HG02642 (cell line): ENCODE results near the gene ADORA3.

Source experiments
- ATAC-seq: cut with Tn5 transposase; IDR thresholded peaks from one replicate; pipeline ENCODE4 v1.9.1; 2021; ENCODE audit warnings: mild to moderate bottlenecking; ENCODE audit not compliant: unreplicated experiment, poor library complexity

ADORA3 gene

DNA sequence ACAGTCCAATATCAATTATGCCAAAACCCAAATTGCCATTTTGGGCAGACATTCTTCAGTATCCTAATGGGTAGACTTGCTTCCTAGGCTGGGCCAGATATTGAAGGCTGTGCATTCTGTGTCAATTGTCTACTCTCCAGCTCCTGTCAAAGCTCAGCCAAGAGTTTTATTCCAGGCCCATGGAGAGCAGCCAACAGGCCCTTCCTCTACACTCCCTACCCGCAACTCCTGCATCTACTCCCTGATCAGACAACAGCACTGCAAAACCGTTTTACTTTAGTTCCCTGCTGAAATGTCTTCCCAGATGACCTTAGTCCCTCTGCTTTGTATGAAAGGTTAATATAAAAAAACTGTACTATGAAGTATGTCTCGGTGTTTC is 6.6 kb upstream of the ADORA3 start:
- ATAC-seq, result no peak

DNA sequence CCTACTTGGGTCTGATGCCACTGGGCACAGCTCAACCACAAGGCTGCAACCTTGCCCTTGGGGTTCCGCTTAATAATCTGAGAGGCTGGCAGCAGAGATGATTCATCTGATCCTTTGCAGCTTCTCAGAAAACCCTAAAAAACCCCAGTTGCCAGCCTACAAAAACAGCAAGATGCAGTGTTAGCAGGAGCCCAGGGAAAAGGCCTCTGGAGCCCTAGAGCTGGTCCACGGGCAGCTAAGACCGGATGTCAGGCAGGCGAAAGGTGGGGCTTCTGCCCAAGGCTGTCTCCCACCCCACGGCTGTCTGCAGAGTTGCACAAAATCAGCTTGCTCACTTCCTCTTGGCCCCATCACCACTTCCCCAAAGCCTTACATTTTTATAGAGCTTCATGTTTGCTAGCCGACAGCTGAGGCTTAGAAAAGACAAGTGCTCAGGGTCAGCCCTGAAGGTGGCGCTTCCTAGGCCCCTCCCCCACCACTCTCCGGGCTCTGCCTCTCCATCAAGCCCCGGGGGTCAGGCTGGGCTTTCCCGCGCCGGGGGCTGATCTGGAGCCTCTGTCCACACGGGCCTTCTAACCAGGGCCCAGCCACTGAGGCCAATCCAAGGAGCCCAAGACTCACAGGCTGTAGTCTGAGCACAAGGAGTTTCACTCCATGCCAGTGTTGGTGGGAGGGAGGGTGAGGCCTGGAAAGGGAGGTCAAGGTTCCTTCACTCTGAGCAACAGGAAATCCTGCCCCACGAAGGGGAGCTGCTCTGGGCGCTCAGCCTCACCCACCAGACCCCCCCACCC is 4.2 kb upstream of the ADORA3 start:
- peak; percentile 46 for ATAC-seq

- ATAC-seq, result no peak
Observed at GRCh38 chr1:111506561-111506960, 3.1 kb upstream of the ADORA3 start.

GRCh38 chr1:111505641-111506119 is 2.2 kb upstream of the ADORA3 start:
- ATAC-seq, result peak; percentile 63

- no peak for ATAC-seq
Observed at GRCh38 chr1:111504097-111504496, 664 bp upstream of the ADORA3 start.

DNA sequence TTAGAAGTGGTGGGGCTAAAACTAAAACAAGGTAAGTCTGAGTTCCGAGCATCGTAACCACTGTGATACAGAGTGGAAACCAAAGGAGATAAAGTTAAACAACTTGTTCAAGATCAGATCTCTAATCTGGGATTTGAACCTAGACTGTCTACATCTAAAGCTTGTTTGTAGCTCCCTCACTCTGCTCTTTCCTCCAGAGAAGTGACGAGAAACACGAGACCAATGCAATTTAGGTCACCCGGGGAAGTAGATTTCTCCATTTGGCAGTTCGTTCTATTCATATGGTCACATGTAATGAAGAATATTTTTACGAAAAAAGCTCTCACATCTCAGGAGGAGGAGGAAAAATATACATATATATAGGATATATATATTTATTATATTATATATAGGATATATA is 1.8 kb downstream of the ADORA3 start:
- no peak for ATAC-seq

DNA sequence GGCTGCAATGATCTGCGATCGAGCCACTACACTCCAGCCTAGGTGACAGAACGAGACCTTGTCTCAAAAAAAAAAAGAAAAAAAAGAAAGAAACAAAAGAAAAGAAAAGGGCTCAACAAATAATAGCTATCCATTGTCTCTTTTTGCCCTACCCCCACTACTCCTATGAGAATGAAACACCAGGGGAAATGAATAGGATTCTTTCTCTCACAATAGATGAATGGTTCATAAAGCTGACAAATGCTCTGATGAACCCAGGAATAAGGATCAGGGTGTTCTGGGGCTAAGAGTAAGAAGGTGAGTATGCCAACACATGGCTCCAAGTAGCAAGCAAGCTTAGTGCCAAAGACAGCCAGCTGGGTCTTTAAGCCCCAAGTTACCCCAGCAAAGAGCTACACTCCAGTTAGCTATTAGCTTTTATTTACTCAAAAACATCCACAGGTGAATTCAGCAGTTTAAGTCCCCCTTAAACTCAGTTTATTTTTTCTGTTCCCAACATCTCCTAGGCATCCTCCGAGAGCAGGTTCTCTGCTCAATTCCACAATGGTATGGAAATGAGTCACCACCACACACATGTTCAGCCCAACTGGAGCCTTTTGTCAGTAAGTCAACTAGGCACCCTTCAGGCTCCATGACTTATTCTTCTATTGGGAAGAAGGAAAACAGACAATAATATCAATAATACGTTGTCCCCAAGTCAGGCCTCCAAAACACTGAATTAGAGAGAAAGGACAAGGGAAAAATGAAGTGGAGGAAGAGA is 4.2 kb downstream of the ADORA3 start:
- no peak for ATAC-seq

- no peak for ATAC-seq
Observed at GRCh38 chr1:111497592-111497991, 5.8 kb downstream of the ADORA3 start.

DNA sequence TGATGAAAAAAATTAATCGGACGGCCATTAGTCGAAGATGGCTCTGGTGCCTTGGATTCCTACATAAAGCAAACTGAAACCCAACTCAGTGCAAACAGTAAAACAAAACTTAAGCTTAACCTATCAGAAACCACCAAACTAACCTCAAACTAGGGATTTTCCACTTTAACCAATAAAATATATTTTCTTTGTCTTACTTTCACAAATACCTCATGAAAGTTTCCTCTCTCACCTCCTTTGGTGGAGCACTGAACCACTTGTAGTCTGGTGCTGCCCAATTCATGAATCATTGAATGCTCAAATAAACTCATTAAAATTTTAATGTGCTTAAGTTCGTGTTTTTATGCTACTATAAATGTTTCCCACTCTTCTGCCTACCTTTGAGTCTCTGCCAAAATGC is 7.0 kb downstream of the ADORA3 start:
- no peak for ATAC-seq

GRCh38 chr1:111491070-111491469 is 12.4 kb downstream of the ADORA3 start:
- ATAC-seq, result no peak

- no peak for ATAC-seq
Observed at GRCh38 chr1:111490220-111490619, 13.2 kb downstream of the ADORA3 start.

- ATAC-seq, result no peak
Observed at GRCh38 chr1:111489604-111490003, 13.8 kb downstream of the ADORA3 start.

DNA sequence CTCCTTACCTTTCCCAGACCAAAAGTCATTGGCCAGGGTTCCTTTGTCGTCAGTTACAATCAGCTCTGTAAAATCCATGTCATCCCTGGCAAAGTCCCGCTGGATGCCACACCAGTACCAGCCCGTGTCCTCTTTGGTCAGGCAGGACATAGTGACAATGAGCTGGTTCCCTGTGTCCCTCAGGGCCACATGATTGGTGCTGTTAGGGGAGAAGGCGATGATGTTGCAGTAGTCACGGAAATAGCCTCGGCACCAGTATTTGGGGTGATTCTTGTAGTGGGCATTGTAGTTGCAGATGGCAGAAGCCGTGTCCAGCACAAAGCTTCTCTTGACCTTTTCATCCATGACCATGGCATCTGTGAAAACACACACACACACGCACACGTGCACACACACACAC is 14.8 kb downstream of the ADORA3 start:
- no peak for ATAC-seq

DNA sequence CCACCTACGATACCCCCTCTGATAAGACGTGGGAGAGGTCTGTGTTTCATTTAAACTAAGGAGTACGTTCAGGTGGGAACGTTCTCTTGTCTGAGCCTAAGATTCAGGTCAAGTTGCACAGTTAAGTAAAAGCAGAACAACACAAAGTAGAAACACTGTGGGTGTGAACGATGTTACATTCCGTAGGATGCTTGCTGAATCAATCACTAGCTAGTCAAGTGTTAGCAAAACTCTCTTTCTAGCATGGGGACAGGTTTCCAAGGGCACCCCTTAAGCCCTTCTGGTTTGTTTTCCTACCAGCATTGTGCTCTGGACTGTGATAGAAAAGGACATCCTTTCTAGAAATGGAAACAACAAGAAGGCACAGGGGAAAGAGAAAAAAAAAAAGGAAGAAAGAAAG is 16.3 kb downstream of the ADORA3 start:
- no peak for ATAC-seq

DNA sequence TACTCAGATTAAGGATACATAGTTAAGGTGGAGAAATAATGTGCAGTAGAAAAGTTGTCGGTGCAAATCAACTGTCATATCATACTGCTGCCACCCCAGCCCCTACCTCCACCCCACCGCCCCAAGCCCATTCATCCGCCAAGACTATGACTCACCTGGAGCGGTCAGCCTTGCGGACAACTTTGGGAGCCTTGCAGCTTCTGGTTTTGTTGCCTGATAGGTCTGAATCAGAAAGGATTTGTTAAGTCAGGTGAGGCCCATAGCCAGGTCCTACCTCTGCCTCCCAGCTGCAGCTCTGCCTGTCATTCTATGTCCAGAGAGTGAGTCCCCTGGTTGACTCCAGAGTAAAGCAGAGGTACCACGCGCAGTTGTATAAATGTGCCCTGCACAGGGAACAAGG is 17.0 kb downstream of the ADORA3 start:
- no peak for ATAC-seq

- ATAC-seq, result no peak
Observed at GRCh38 chr1:111484391-111485026, 18.9 kb downstream of the ADORA3 start.

DNA sequence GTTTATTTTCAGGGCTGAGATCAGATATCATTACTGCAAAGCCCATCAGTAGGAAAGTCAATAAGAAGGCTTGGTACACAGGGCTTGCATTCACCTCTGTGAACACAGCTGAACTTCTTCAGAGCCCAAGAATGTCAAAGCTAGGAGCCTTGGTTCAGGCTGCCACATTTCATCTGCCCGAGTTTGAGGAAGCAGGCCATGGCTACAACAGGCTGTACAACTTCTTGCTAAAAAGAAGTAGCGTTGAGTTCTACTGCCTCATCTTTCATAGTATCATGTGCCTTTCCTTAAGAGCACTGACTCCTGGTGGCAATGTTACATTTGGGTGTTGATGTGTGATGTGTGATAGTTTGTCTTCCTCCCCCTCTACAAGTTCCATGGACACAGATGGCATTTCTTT is 19.6 kb downstream of the ADORA3 start:
- no peak for ATAC-seq

DNA sequence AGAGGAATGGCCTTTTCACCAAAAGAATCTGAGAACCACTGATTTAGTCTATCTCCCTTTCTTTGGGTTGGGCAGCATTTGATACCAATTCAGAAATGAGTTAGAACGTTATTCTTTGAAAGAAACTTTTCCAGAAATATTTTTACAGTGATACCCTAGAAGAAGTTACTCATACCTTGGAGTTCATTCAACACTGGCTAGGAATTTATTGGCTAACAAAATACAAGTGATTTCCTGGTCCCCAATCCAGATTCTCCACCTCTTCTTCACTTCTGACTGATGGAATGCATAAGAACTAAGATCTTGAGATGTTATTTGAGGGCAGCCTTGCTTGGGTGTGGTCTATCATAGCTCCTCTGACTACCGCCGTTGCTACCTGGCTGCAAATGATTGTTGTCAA is 20.3 kb downstream of the ADORA3 start:
- no peak for ATAC-seq

DNA sequence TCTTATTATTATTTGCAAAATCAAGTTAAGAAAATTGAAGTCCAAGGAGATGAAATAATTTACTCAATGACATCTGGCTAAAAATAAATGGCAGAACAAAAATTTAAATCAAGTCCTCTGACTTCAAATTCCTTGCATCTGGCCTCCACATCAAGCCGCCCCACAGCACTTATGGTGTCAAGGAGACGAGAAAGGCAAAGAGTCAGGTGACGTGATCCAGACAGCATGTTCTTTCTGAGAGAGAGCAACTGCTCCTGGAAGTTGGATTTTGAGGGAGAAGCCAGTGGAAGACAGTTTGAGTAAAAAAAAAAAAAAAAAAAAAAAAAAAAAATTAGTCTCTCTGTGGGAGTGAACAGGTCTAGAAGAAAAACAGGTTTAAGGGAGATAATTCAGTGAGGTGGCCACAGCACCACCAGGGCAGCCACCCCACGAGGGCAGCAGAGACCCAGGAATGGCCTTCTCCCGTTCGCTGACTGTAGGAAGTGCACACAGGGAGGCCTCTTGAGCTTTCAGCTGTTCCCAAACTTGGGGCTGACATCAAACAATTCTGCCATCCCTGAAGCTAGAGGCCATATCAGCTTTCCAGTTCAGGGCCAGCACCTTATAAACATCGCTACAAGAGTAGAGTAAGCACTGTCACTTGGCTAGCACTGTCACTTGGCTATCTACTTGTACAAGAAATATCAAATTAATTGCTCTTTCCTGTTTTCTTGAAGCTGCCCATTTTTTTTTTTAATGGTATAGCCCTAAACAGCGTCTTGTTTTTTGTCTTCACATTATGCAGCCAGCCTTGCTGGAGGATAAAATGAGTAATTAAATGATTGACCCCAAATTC is 21.8 kb downstream of the ADORA3 start:
- ATAC-seq, result peak; percentile 59

DNA sequence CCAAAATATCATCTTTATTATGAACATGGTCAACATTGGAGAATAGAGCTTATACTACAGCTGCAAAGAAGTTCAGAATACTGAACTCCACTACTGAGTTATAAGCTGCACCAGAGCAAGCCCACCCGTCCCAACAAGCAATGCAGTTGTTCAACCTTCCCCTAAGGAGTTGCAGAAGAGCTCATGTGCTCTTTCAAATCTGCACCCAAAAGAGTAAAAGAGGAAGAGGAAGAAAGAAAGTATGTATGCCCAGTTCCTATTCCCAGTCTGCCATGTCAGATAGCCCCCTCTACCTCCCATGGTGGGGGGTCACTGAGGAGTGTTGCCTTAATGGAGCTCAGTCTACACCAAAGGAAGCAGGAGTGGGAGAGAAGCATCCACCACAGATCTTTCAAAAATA is 22.8 kb downstream of the ADORA3 start:
- no peak for ATAC-seq
